Ureter (tissue), 1 donor: ENCODE results near the gene MED13L. TPM values are rescaled to one million over a fixed set of nuclear protein-coding genes. Genes with fewer than 3 reads are reported as not detected.

Experiments
- DNase-seq: peaks from one replicate; pipeline ENCODE4 v3.0.0-alpha.2; 2020; ENCODE audit warnings: low spot score
- total RNA-seq: library from RNA; stranded (reverse); gene quantifications from one replicate; pipeline ENCODE4 v1.2.4, GENCODE V29; 2023
- donor health status: DM: yes; HTN: yes; CAD: no.

Gene MED13L
- total RNA-seq, 1 donor from 2014 or later = 130 TPM

DNA sequence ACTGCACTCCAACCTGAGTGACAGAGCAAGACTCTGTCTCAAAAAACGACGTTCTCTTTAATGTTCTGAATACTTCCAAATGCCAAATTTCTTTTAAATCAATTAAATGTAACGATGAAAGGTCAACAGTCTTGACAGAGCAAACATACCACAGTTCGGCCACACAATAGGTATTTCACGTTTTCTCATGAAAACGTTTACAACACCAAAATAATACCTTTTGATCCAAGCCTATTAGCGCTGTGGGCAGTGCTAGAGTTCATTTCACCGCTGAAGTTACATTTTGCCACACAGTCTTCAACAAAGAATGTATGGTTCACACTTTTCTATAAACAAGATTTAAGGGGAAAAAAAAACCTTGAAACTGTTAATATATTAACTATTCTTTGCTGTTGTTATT lies 122.1 kb downstream of the MED13L start:
- DNase-seq = no peak

DNA sequence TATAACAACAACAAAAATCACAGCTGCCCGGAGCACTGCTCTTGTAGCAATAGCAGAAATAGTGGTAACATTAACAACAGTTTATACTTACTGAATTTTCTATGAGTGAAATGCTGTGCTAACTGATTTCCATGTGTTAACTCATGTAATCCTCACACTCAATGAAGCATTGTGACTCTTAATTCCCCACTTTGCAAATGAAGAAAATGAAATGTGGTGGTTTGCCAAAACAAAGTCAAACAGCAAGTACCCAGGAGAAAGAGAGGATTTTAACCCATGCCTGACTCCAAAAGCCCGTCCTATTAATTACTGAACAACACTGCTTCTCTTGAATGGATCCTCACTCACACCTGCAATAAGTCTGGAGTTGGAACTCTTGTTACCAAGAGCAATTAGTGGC lies 123.5 kb downstream of the MED13L start:
- no peak for DNase-seq

DNA sequence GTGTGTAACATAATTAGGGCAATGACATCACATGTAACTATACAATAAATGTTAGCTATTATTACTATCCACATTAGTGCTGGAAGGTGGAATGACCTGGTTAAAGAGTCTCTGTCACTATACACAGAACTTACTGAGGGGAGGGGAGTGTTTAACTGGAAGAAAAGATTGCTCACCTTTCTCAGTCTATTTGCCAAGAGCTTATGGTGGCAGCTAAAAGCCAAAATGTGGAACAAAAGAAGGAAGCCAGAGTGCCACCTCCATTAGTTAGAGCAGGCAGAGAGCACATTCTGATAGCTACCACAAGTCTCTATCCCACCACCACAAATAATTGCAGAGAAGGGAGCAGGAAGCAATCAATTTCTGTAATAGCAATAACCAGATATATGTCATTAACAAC lies 124.4 kb downstream of the MED13L start:
- no peak for DNase-seq

DNA sequence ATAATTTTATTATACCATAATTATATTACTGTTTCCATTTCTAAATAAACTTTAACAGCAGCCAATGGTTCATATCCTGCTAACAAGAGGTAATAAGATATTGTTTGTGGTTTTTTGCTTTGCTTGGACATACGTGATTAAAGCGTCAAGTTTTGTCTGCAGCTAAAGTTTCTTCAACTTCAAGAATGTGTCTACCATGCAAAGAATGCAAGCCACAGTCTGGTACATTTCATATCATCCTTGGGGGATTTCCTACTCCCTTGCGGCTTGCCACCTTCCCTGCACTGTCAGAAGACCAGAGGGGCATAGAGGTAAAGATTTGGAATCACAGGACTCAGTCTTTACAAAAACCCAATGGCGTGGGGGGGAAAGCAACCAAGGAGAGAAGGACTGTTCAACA lies 125.2 kb downstream of the MED13L start:
- DNase-seq = no peak

DNA sequence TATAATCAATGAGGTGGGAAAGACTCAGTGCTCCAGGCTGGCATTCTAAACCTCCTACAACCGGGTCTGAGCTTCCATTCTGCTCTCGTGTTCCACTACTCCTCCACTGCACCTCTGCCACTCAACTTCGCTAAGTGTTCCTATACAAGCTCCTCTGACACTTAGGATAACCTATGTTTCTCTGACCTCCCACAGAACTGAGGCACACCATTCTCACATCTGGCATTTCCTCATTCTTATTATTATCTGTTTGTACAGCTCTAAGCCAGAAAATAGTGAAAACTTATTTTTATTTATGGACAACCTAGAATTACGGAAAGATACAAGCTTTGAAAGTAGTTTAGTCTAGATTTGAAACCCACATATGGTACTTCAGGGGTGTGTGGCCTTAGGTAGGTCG lies 127.0 kb downstream of the MED13L start:
- no peak for DNase-seq

DNA sequence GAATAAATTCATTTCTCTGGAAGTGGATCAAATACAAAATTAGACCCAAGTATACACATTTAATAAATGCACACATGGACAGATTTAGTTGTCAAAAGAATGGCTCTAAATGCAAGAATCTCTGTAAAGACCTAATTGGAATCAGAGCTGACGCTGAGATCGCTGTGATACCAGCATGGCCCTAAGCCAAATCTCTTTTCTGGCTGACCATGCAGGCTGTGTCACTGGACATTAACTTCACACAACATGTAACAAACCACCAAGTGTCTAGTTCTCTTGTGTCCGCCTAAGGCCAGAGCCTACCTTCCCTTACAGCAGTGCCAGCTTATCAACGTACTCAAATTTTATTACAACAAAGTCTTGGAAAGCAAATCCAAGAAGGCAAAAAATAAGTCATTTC lies 127.5 kb downstream of the MED13L start:
- no peak for DNase-seq

DNA sequence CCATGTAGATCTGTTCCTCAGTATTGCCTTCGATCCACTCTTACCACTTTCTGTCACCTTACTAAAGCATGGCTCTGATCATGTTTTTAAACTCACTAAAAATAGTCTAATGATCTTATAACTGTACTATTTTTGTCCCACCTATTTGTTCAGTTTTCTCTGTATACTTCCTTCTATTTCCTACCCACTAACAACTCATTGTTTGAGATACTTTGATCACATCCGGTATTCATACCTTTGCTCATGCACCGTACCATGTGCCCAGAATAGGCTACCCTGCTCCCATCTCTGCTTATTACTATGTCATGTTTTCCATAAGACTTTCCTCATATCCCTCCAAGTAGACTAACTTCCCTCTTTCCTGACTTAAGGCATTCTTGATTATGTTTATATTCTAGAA lies 128.6 kb downstream of the MED13L start:
- DNase-seq = no peak

DNA sequence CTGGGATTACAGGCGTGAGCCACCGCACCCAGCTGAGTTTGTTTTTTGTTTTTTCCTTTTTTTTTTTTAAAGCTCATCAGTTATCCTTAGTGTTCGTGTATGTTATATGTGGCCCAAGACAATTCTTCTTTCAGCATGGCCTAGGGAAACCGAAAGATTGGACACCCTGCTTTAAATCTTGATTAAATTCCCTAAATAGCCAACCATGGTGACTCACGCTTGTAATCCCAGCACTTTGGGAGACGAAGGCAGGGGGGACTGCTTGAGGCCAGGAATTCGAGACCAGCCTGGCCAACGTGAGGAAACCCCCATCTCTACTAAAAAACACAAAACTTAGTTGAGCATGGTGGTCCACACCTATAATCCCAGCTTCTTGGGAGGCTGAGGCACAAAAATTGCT lies 131.1 kb downstream of the MED13L start:
- no peak for DNase-seq

DNA sequence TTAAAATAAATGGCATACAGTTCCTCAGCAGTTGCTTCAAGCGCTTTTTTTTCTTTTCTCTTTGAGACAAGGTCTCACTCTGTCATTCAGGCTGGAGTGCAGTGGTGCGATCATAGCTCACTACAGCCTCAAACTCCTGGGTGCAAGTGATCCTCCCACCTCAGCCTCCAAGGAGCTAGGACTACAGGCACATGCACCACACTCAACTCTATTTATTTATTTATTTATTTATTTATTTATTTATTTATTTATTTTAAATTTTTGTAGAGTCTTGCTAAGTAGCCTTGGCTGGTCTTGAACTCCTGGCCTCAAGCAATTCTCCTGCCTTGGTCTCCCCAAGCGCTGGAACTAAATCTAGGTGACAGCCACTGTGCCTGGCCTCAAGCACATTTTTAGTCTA lies 132.0 kb downstream of the MED13L start:
- DNase-seq = no peak

DNA sequence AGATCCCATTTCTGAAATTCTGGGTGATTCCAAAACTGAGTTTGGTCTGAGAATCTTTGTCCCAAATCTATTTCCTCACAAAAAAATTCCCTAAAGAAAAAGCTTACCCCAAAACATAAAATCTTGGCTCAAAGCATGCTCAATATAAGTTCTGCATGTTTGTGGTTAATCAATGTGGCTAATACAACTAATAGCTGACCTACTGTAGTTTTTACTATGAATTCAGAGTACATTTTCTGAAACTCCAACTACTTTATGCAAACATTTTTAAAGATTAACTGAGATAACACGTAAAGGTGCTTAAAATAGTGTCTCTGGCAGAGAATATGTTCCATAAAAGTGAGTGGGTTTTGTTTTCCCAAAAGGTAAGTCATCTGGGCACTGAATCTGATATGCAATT lies 133.1 kb downstream of the MED13L start:
- no peak for DNase-seq

DNA sequence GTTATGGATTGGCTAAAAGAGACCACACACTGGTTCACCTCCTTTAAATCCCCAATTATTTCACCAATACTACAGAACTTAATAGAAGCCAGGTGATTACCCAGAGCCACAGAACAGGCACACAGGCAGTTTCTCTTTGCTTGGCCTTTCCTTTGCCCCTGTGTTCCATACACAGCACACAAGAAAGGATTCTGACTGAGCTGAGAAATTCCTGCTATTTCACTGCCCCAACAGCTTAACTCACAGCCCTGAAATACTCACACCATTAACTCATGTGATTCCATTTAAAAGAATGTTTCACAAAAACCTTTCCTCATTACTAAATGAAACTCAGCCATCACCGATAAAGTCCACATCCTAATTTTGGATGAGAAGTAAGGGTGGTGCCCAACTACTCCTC lies 133.6 kb downstream of the MED13L start:
- no peak for DNase-seq

DNA sequence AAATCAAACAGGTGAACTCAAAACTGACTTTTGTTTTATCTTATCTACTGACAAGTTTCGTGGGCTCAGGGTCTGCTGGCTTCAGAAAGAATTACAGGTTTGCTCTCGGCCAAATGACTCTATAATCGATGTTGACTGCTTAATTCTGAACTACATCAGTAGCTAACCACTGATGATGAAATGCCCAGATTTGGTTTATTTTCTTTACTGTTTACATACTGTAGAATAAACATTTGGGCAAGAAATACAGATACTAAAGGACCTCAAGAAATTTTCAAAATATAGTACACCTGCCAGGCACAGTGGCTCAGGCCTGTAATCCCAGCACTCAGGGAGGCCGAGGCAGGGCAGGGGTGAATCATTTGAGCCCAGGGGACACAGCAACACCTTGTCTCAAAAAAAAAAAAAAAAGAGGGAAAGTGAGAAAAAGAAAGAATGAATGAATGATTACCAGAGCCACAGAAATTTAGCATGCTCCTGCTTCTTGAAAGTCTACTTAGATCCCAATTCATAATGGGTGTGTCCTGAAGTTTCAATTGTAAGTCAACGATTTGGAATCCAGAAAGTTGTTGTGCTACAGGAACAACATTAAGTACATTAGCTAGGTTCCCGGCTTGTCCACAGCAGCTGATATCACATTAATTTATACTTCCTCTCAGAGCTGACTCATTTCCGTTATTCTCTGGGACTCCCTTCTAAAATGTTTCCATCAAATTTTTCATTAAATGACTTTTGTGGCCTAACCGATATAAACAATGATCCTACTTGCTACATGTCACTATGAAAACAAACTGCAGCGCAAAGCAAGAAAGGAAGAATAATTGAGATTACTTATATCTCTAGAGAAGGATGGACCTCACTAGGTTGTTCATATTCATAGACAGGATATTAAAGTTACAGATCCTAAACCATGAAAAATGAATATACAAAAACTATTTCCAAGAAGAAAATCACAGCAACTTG lies 134.3 kb downstream of the MED13L start:
- DNase-seq = no peak

DNA sequence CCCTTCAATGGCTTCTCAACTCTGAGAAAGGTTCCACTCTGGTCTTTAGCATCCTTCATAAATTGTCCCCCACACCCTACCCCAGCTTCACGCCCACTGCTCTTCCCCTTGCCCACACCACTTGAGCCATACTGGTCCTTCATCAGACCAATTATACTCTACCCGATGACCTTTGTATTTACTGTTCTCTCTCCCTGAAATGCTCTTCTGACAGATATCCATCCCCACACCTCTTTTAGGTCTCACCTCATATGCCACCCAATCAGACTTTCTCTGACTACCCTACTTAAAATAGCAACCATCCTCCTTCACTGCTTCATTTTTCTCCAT lies 135.7 kb downstream of the MED13L start:
- no peak for DNase-seq

DNA sequence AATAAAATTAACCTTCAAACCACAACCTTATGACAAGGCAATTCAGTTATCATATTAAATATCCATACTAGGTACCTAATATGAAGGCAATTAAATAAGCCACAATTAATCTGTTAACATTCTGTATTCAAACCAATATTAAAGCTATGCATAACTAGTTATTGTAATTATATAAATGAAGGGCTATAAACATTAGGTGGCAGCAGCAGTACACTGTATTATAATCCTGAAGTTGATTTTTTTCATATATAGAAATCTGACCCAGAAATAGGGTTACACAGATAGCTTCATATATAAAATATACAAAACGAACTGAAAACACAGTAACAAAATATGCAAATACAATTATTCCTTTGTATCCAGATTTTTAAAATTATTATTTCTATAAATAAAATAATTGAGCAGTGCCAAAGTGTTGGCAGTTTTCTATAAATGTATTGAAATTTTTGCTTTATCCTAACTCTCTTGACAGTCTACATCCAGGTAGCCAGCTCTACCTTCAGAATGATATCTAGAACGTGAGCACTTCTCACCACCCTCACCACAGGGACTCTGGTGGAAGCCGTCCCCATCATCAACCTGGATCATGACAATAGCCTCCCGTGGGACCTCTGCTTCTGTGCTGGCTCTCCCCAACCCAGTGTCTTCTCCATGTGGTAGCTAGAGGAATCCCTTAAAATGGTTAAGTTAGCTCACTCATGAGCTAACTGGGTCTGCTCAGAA lies 136.2 kb downstream of the MED13L start:
- no peak for DNase-seq

DNA sequence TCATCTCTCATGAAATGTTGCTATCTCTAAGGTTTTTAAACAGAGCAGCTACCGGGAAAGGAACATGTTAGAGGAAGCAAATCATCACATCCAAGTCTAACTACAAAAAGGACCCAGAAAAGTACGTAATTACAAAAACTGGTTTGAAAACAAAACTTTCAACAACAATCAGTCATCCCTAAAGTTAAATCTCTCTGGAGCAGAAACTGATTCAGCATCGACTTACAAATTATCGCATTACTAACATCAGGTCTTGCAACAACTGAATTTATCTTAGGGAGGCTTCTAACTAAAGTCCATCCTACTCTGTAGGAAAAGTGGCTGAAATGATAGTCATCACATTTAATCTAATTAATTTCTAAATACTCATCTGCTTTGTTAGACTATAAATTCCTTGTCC lies 137.0 kb downstream of the MED13L start:
- DNase-seq = no peak

DNA sequence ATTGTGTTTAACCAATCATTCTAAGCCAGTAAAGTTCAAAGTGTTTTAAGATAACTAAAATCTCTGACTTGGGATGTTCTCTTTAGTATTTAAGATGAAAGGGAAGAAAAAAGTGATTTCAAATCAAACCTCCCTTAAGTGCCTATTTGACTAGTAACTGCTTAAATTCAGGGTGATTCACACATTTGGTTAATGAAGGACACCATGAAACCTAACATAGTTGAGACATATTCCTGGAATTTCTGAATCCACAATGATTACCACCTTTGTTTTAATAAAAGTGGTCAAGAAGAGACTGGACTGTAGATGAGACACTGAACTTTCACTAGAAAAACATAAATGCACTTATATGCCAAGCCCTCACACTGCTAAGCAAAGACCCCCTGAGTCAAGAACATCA lies 138.7 kb downstream of the MED13L start:
- no peak for DNase-seq

DNA sequence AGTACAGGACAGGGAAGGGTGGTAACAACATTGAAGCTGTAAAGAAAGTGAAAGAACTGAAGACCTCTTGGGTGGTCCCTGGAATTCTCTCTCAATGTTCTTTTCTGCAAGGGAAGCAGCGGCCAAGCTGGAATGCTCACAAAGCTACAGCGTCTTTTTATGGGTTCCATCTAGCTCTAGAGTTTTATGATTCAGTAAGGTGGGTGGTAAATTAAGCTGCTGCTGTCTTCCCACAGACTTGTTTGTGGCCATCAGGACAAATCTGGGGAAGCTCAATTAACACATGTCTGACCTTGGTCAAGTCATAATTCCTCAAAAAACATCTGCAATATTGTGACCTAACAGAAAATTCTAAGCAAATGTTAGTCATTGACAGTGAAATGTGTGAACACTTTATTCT lies 139.1 kb downstream of the MED13L start:
- no peak for DNase-seq

DNA sequence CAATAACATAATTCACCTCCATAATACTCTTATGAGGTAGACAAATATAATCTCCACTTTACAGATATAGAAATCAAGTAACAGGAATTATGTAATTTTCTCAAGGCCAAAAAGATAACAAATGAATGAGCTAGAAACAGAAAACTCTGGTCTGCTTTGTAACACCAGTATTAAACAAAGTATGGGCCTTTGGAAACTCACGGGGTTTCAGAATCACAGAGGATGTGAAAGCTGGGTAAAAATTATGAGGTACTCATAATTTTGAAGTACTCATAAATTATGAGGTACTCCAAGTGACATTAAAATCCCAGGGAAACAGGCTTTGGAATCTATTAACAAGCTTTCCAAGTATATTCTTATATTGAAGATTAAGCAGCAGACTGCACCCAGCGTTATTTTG lies 140.2 kb downstream of the MED13L start:
- no peak for DNase-seq

DNA sequence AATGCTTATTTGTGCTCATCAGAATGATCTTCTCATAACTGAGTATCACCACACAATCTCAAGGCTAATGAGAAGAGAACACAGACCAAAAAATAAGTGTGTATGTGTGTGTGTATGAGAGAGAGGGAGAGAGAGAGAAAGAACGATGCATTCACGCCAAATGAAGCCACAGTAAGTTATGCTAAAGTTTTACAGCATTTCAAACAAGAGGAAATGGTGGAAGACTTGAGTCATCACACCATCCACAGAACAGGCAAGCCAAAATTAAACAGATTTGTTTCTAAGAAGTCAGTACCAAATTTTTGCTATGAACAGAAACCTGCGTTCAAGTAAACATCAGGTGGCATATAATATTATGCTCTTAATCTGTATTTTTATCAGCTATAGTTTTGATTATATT lies 141.2 kb downstream of the MED13L start:
- no peak for DNase-seq

DNA sequence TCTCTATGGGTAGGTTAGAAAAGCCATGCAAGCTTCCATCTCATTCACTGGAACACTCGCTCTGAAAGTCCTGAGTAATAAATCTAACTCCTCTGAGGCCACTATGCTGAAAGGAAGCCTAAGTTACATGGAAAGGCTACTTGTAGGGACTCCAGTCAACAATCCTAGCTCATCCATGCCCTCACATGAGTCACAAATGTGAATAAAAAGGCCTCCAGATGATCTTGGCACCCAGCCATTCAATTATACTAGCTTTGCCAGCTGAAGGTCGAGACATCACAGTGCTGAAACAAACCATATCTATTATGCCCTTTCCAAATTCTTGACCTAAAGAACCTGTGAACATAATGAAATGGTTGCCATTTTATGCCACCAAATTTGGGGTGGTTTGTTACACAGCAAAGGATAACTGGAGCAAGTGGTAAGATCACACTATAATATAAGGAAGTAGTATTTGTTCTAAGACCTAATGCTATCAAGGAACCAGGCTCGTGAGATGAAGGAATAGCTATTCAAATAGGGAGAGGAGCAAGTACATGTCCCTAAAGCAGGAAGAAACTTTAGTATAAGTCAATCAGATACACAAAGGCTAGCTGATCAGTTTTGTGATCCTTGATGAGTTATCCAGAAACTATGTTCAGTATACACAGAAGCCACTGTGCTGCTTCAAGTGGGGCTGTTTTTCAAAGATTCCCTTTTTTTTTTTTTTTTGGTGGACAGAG lies 142.1 kb downstream of the MED13L start:
- no peak for DNase-seq

DNA sequence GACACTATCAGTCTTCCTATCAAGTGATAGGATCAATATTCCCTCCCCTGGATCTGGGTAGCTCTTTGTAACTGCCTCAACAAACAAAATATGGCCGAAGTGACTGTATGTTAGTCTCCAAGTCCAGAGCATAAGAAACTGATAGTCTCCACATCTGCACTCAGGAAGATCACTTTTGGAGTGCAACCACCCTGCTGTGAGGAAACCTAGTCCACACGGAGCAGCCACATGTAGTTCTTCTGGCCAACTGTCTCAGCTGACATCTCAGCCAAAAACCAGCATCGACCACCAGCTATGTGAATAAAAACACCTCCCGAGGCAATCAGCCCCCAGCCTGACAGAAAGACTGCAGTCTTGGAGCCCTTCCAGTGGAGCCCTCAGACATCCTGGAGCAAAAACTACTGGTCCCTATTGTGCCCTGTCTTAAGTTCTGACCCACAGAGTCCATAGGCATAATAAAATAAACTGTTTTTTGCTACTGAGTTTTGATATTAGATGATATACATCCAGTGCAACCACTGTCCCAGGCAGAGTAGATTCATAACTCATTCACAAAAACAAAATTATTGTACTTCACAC lies 143.8 kb downstream of the MED13L start:
- no peak for DNase-seq

DNA sequence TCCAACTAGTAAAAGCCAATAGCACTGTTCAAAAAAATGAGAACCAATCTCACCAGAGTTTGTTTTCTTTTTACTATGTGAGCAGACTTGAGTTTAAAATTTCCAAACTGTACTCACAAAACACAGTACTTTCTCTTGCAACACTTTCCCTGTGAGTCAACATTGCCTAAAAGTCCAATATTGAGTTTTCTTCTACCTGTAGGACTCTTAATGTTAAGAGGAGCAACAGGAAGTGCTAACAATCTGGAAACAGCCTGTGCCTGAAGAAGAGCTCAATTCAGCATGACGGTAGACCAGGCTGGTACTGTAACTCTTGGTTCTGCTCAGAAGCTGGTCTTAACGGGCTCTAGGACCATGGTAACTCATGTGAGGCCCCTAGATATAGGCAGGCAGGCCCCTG lies 144.3 kb downstream of the MED13L start:
- DNase-seq = no peak
